ENCODE measurements around the gene SLC5A2. TPM values are rescaled to one million over a fixed set of nuclear protein-coding genes. Genes with fewer than 3 reads are reported as not detected.

The SLC5A2 gene
- total and polyA plus RNA-seq, 2 of the 13 experiments (the other 11 are each of a cell fraction or from before 2014, with no cell fraction given) = 0.24 to 0.97 TPM

DNA sequence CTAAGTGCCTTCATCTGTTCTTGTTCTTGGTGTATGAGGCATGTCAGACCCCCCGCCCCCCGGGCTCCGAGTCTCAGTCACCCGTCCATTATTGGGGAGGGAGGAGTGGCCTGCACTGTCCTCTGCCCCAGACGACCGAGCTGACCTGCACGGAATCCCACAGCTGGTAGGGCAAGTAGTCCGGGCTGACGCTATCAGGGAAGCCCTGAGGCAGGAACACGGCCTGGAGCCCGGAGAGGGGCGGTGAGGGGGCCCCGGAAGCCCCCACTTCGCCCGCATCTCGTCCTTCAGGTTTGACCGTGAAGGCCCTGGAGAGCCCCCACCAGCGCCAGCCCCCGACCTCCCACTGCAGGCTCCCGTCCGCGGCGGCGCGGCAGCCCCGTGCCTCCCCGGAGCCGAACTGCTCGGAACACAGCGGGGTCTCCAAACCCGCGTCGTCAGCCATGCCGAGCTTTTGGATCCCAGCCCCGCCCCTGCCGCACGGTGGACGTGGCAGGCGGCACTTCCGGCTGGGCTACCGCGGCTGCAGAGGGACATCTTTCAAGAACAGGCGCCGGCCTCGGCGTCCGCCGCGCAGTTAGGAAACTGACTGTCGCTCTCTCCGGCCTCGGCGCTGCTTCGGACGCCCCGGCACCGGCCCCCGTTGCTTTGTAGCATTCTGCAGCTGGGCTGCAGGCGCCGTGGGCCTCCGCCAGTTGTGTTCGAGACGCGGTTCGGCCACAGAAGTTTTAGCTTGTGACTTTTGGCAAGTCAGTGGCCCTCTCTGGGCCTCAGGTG lies 25.2 kb downstream of the SLC5A2 start, which contains the start of gene RUSF1 (continued):
- TF ChIP-seq KDM4B (CRISPR knock-in tag; IDR thresholded peaks at IDR 0.05) (peak; percentile 95), NR2F2 (IDR thresholded peaks at IDR 0.05; ENCODE audit: borderline replicate concordance, low read depth) (no peak; the same call in 1 of the 2 replicates), GFI1 (CRISPR knock-in tag; IDR thresholded peaks at IDR 0.05; ENCODE audit: borderline replicate concordance) (peak; percentile 86; the same call in 1 of the 2 replicates), ZNF776 (CRISPR knock-in tag; IDR thresholded peaks at IDR 0.05) (peak; percentile 91), U2AF2 (IDR thresholded peaks at IDR 0.05; ENCODE audit: low read depth, low read length) (0 out of 2 replicates have a peak, but pooled peaks have one; percentile 23), ZFP36L2 (CRISPR knock-in tag; IDR thresholded peaks at IDR 0.05) (0 out of 2 replicates have a peak, but pooled peaks have one; percentile 68), EEA1 (CRISPR knock-in tag; IDR thresholded peaks at IDR 0.05; ENCODE audit: borderline replicate concordance) (peak; percentile 98), HMGXB3 (CRISPR knock-in tag; IDR thresholded peaks at IDR 0.05; ENCODE audit: borderline replicate concordance) (peak; percentile 73; the same call in 1 of the 2 replicates)
- TF ChIP-seq, protein P1, sequence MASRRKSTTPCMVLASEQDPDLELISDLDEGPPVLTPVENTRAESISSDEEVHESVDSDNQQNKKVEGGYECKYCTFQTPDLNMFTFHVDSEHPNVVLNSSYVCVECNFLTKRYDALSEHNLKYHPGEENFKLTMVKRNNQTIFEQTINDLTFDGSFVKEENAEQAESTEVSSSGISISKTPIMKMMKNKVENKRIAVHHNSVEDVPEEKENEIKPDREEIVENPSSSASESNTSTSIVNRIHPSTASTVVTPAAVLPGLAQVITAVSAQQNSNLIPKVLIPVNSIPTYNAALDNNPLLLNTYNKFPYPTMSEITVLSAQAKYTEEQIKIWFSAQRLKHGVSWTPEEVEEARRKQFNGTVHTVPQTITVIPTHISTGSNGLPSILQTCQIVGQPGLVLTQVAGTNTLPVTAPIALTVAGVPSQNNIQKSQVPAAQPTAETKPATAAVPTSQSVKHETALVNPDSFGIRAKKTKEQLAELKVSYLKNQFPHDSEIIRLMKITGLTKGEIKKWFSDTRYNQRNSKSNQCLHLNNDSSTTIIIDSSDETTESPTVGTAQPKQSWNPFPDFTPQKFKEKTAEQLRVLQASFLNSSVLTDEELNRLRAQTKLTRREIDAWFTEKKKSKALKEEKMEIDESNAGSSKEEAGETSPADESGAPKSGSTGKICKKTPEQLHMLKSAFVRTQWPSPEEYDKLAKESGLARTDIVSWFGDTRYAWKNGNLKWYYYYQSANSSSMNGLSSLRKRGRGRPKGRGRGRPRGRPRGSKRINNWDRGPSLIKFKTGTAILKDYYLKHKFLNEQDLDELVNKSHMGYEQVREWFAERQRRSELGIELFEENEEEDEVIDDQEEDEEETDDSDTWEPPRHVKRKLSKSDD (CRISPR knock-in tag; IDR thresholded peaks at IDR 0.05; ENCODE audit: low read depth) = peak; percentile 56; the same call in 1 of the 2 replicates
- TF ChIP-seq, protein P2, sequence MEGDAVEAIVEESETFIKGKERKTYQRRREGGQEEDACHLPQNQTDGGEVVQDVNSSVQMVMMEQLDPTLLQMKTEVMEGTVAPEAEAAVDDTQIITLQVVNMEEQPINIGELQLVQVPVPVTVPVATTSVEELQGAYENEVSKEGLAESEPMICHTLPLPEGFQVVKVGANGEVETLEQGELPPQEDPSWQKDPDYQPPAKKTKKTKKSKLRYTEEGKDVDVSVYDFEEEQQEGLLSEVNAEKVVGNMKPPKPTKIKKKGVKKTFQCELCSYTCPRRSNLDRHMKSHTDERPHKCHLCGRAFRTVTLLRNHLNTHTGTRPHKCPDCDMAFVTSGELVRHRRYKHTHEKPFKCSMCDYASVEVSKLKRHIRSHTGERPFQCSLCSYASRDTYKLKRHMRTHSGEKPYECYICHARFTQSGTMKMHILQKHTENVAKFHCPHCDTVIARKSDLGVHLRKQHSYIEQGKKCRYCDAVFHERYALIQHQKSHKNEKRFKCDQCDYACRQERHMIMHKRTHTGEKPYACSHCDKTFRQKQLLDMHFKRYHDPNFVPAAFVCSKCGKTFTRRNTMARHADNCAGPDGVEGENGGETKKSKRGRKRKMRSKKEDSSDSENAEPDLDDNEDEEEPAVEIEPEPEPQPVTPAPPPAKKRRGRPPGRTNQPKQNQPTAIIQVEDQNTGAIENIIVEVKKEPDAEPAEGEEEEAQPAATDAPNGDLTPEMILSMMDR (CRISPR knock-in tag; IDR thresholded peaks at IDR 0.05) = peak; percentile 37; the same call in 1 of the 2 replicates
- TF ChIP-seq, protein P3, sequence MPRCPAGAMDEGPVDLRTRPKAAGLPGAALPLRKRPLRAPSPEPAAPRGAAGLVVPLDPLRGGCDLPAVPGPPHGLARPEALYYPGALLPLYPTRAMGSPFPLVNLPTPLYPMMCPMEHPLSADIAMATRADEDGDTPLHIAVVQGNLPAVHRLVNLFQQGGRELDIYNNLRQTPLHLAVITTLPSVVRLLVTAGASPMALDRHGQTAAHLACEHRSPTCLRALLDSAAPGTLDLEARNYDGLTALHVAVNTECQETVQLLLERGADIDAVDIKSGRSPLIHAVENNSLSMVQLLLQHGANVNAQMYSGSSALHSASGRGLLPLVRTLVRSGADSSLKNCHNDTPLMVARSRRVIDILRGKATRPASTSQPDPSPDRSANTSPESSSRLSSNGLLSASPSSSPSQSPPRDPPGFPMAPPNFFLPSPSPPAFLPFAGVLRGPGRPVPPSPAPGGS (CRISPR knock-in tag; IDR thresholded peaks at IDR 0.05) = peak; percentile 84
- TF ChIP-seq, protein P4, sequence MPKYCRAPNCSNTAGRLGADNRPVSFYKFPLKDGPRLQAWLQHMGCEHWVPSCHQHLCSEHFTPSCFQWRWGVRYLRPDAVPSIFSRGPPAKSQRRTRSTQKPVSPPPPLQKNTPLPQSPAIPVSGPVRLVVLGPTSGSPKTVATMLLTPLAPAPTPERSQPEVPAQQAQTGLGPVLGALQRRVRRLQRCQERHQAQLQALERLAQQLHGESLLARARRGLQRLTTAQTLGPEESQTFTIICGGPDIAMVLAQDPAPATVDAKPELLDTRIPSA (CRISPR knock-in tag; IDR thresholded peaks at IDR 0.05; ENCODE audit: borderline replicate concordance) = peak; percentile 92; the same call in 1 of the 2 replicates
- TF ChIP-seq, protein P5, sequence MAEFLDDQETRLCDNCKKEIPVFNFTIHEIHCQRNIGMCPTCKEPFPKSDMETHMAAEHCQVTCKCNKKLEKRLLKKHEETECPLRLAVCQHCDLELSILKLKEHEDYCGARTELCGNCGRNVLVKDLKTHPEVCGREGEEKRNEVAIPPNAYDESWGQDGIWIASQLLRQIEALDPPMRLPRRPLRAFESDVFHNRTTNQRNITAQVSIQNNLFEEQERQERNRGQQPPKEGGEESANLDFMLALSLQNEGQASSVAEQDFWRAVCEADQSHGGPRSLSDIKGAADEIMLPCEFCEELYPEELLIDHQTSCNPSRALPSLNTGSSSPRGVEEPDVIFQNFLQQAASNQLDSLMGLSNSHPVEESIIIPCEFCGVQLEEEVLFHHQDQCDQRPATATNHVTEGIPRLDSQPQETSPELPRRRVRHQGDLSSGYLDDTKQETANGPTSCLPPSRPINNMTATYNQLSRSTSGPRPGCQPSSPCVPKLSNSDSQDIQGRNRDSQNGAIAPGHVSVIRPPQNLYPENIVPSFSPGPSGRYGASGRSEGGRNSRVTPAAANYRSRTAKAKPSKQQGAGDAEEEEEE (CRISPR knock-in tag; IDR thresholded peaks at IDR 0.05; ENCODE audit: borderline replicate concordance) = peak; percentile 85; the same call in 1 of the 2 replicates
